ENCODE results near the gene MTCH1.

The MTCH1 gene

GRCh38 chr6:36936824-36937223 is 49.2 kb downstream of the MTCH1 start:
- H3K9me3 ChIP-seq (ENCODE audit: low read length): no peaks in the 10 kb centered on the region
- H3K79me2 ChIP-seq (ENCODE audit: insufficient read depth, low read length): no peaks in the 10 kb centered on the region
- H3K4me1 ChIP-seq (ENCODE audit: insufficient read depth, low read length, severe bottlenecking): no peaks in the 10 kb centered on the region
- H3K9me2 ChIP-seq (ENCODE audit: low read depth, low read length): no peaks in the 10 kb centered on the region
- no peak overlapping the region for H2AFZ ChIP-seq (ENCODE audit: low read length)
- no peak for TF ChIP-seq EZH2 (IDR thresholded peaks at IDR 0.05; ENCODE audit: borderline replicate concordance, low read length)
- no peak for TF ChIP-seq CTCF (IDR thresholded peaks at IDR 0.05; ENCODE audit: low read length)
- no peak overlapping the region for H3K4me3 ChIP-seq (ENCODE audit: low read depth, low read length, poor library complexity, severe bottlenecking)
- no peak overlapping the region for H3K27ac ChIP-seq (ENCODE audit: low read depth, low read length, poor library complexity, severe bottlenecking)
- no peak overlapping the region for H3K4me2 ChIP-seq (ENCODE audit: low read length)
- H4K20me1 ChIP-seq (ENCODE audit: insufficient read depth, low read length): no peaks in the 10 kb centered on the region
- no peaks in the 10 kb centered on the region for H3F3A ChIP-seq (ENCODE audit: insufficient read depth, low read length)
- H3K36me3 ChIP-seq (ENCODE audit: insufficient read depth, low read length): no peaks in the 10 kb centered on the region
- H3K27me3 ChIP-seq (ENCODE audit: insufficient read depth, low read length): peaks cover 5% of the 10 kb centered on the region; the same call in 1 of the 2 replicates
- no peak overlapping the region for H3K9ac ChIP-seq (ENCODE audit: low read length)

GRCh38 chr6:36934901-36935300 is 51.1 kb downstream of the MTCH1 start:
- Histone ChIP-seq H2AFZ (ENCODE audit: low read length) (no peak overlapping the region), H3K79me2 (ENCODE audit: insufficient read depth, low read length) (no peaks in the 10 kb centered on the region), H3K9ac (ENCODE audit: low read length) (no peak overlapping the region), H3K27me3 (ENCODE audit: insufficient read depth, low read length) (peaks cover 5% of the 10 kb centered on the region; the same call in 1 of the 2 replicates), H3K4me3 (ENCODE audit: low read depth, low read length, poor library complexity, severe bottlenecking) (no peak overlapping the region), H3K36me3 (ENCODE audit: insufficient read depth, low read length) (no peaks in the 10 kb centered on the region), H3K27ac (ENCODE audit: low read depth, low read length, poor library complexity, severe bottlenecking) (no peak overlapping the region), H4K20me1 (ENCODE audit: insufficient read depth, low read length) (no peaks in the 10 kb centered on the region), H3F3A (ENCODE audit: insufficient read depth, low read length) (no peaks in the 10 kb centered on the region), H3K9me2 (ENCODE audit: low read depth, low read length) (no peaks in the 10 kb centered on the region), H3K4me1 (ENCODE audit: insufficient read depth, low read length, severe bottlenecking) (no peaks in the 10 kb centered on the region), H3K4me2 (ENCODE audit: low read length) (no peak overlapping the region), H3K9me3 (ENCODE audit: low read length) (no peaks in the 10 kb centered on the region)
- no peak for TF ChIP-seq EZH2 (IDR thresholded peaks at IDR 0.05; ENCODE audit: borderline replicate concordance, low read length)
- TF ChIP-seq CTCF (IDR thresholded peaks at IDR 0.05; ENCODE audit: low read length): no peak

GRCh38 chr6:36933519-36933918 is 52.5 kb downstream of the MTCH1 start:
- no peaks in the 10 kb centered on the region for H3K79me2 ChIP-seq (ENCODE audit: insufficient read depth, low read length)
- H3K9ac ChIP-seq (ENCODE audit: low read length): no peak overlapping the region
- no peaks in the 10 kb centered on the region for H3K9me2 ChIP-seq (ENCODE audit: low read depth, low read length)
- no peak for TF ChIP-seq CTCF (IDR thresholded peaks at IDR 0.05; ENCODE audit: low read length)
- TF ChIP-seq EZH2 (IDR thresholded peaks at IDR 0.05; ENCODE audit: borderline replicate concordance, low read length): no peak
- no peaks in the 10 kb centered on the region for H3K27me3 ChIP-seq (ENCODE audit: insufficient read depth, low read length)
- no peak overlapping the region for H3K4me3 ChIP-seq (ENCODE audit: low read depth, low read length, poor library complexity, severe bottlenecking)
- no peaks in the 10 kb centered on the region for H4K20me1 ChIP-seq (ENCODE audit: insufficient read depth, low read length)
- no peaks in the 10 kb centered on the region for H3F3A ChIP-seq (ENCODE audit: insufficient read depth, low read length)
- no peaks in the 10 kb centered on the region for H3K36me3 ChIP-seq (ENCODE audit: insufficient read depth, low read length)
- no peaks in the 10 kb centered on the region for H3K4me1 ChIP-seq (ENCODE audit: insufficient read depth, low read length, severe bottlenecking)
- no peak overlapping the region for H3K27ac ChIP-seq (ENCODE audit: low read depth, low read length, poor library complexity, severe bottlenecking)
- no peak overlapping the region for H2AFZ ChIP-seq (ENCODE audit: low read length)
- no peaks in the 10 kb centered on the region for H3K9me3 ChIP-seq (ENCODE audit: low read length)
- H3K4me2 ChIP-seq (ENCODE audit: low read length): no peak overlapping the region

Data from OCI-LY1 (cell line).